ENCODE measurements around the gene EXOC4.
A peak's percentile ranks its signal among the peaks of the same experiment; 100 is the strongest.

EXOC4 gene

GRCh38 chr7:133536450-133536849, 283.6 kb downstream of the EXOC4 start:
- no peak for DNase-seq (ENCODE audit: low read depth)
- no peak for TF ChIP-seq CTCF (IDR thresholded peaks at IDR 0.05; ENCODE audit: insufficient read depth, low read depth, low read length, missing control alignments)
- no peak overlapping the region for H3K4me3 ChIP-seq (ENCODE audit: low read length)

- TF ChIP-seq CTCF (IDR thresholded peaks at IDR 0.05; ENCODE audit: insufficient read depth, low read depth, low read length, missing control alignments): no peak
- H3K4me3 ChIP-seq (ENCODE audit: low read length): no peak overlapping the region
- no peak for DNase-seq (ENCODE audit: low read depth)
Observed at GRCh38 chr7:133539016-133539415, 286.1 kb downstream of the EXOC4 start.

GRCh38 chr7:133540096-133540860, 287.4 kb downstream of the EXOC4 start:
- TF ChIP-seq CTCF (IDR thresholded peaks at IDR 0.05; ENCODE audit: insufficient read depth, low read depth, low read length, missing control alignments): no peak
- H3K4me3 ChIP-seq (ENCODE audit: low read length): no peak overlapping the region
- DNase-seq (ENCODE audit: low read depth): no peak

GRCh38 chr7:133542209-133542780, 289.4 kb downstream of the EXOC4 start:
- H3K4me3 ChIP-seq (ENCODE audit: low read length): no peak overlapping the region
- DNase-seq (ENCODE audit: low read depth): no peak
- no peak for TF ChIP-seq CTCF (IDR thresholded peaks at IDR 0.05; ENCODE audit: insufficient read depth, low read depth, low read length, missing control alignments)

GRCh38 chr7:133543657-133544056, 290.8 kb downstream of the EXOC4 start:
- DNase-seq (ENCODE audit: low read depth): no peak
- no peak for TF ChIP-seq CTCF (IDR thresholded peaks at IDR 0.05; ENCODE audit: insufficient read depth, low read depth, low read length, missing control alignments)
- no peak overlapping the region for H3K4me3 ChIP-seq (ENCODE audit: low read length)

GRCh38 chr7:133545618-133546017, 292.7 kb downstream of the EXOC4 start:
- TF ChIP-seq CTCF (IDR thresholded peaks at IDR 0.05; ENCODE audit: insufficient read depth, low read depth, low read length, missing control alignments): no peak
- no peak overlapping the region for H3K4me3 ChIP-seq (ENCODE audit: low read length)
- peak; percentile 41 for DNase-seq (ENCODE audit: low read depth)

- DNase-seq (ENCODE audit: low read depth): no peak
- TF ChIP-seq CTCF (IDR thresholded peaks at IDR 0.05; ENCODE audit: insufficient read depth, low read depth, low read length, missing control alignments): no peak
- H3K4me3 ChIP-seq (ENCODE audit: low read length): no peak overlapping the region
Observed at GRCh38 chr7:133547981-133548380, 295.1 kb downstream of the EXOC4 start.
